Panc1 (cell line): ENCODE results near the gene RHBDL3. TPM values are rescaled to one million over a fixed set of nuclear protein-coding genes. Genes with fewer than 3 reads are reported as not detected.

Experiments
- ATAC-seq: fragments of 200-7000 bp; cut with Tn5 transposase; 2 replicates; pipeline ENCODE4 v1.9.1; 2020; ENCODE audit warnings: mild to moderate bottlenecking, moderate library complexity
- BruUV-seq: library from RNA; stranded (reverse); fragments of 400-500 nt; replicated peaks from 2 replicates; lab custom pipeline; 2021; lab: Mats Ljungman, UMichigan
- CTCF ChIA-PET: fragments of 300-600 bp; sonication (Branson Sonifier 250); formaldehyde crosslinking; loops from one replicate; lab custom pipeline; 2022; ENCODE audit warnings: antibody characterized with exemption; lab: Charles Lee
- POLR2A ChIA-PET: fragments of 300-600 bp; sonication (Branson Sonifier 250); formaldehyde crosslinking; loops from one replicate; lab custom pipeline; 2022; ENCODE audit warnings: antibody characterized with exemption; lab: Charles Lee
- DNase-seq: peaks from one replicate; pipeline ENCODE4 v3.0.0-alpha.2; 2010; ENCODE audit warnings: low read depth, low spot score
- H3K27ac ChIP-seq: 2 replicates; pipeline ENCODE4 v1.5.1; 2011; ENCODE audit warnings: mild to moderate bottlenecking, low read length, inconsistent platforms
- H3K27me3 ChIP-seq: fragments of 200-500 bp; sonication (Bioruptor generic); 2 replicates; pipeline ENCODE4 v1.6.0; 2014; ENCODE audit warnings: low read length, inconsistent platforms; ENCODE audit not compliant: control insufficient read depth, insufficient read depth
- H3K36me3 ChIP-seq: fragments of 200-500 bp; sonication (Bioruptor generic); 2 replicates; pipeline ENCODE4 v1.5.1; 2014; ENCODE audit warnings: inconsistent platforms, mild to moderate bottlenecking, low read length, moderate library complexity; ENCODE audit not compliant: control insufficient read depth, insufficient read depth
- H3K4me1 ChIP-seq: 2 replicates; pipeline ENCODE4 v1.5.1; 2011; ENCODE audit warnings: inconsistent platforms, mild to moderate bottlenecking, low read length, moderate library complexity; ENCODE audit not compliant: control insufficient read depth, insufficient read depth
- H3K4me3 ChIP-seq, 2 experiments: 2 replicates each; pipeline ENCODE4 v1.5.1; 2011 to 2012; ENCODE audit warnings: low read depth in 2 of 2, low read length in 2 of 2, mild to moderate bottlenecking in 2 of 2, inconsistent platforms in 1 of 2, moderate library complexity in 1 of 2
- H3K9me3 ChIP-seq: fragments of 200-500 bp; sonication (Bioruptor generic); 2 replicates; pipeline ENCODE4 v1.5.1; 2014; ENCODE audit warnings: low read depth, mild to moderate bottlenecking, inconsistent platforms, low read length, moderate library complexity; ENCODE audit not compliant: control insufficient read depth, insufficient read depth
- CTCF ChIP-seq: fragments of 450-650 bp; IDR thresholded peaks from 2 replicates; pipeline ENCODE4 v1.5.1; 2017; ENCODE audit warnings: mild to moderate bottlenecking
- POLR2AphosphoS5 ChIP-seq: IDR thresholded peaks from 2 replicates; pipeline ENCODE4 v1.6.1; 2012; ENCODE audit warnings: mild to moderate bottlenecking, low read depth, low read length, moderate library complexity
- REST ChIP-seq, 2 experiments: IDR thresholded peaks; 2 replicates each; pipeline ENCODE4 v1.6.1; 2011 to 2012; ENCODE audit warnings: low read depth in 2 of 2, control low read depth in 1 of 2, low read length in 1 of 2, mild to moderate bottlenecking in 1 of 2, moderate library complexity in 1 of 2; ENCODE audit not compliant: insufficient read depth in 1 of 2
- SIN3A ChIP-seq: IDR thresholded peaks from 2 replicates; pipeline ENCODE4 v1.6.1; 2012; ENCODE audit warnings: low read depth, mild to moderate bottlenecking, low read length, moderate library complexity, borderline replicate concordance; ENCODE audit not compliant: insufficient read depth
- TCF7L2 ChIP-seq: IDR thresholded peaks from 2 replicates; pipeline ENCODE4 v1.6.1; 2011; ENCODE audit warnings: mild to moderate bottlenecking, low read depth, low read length, inconsistent platforms
- in situ Hi-C: cut with HindIII; loops from 2 replicates; pipeline ENCODE4 v1.10.0; 2016; ENCODE audit warnings: low sequenced_read_pairs, low pct_unique_long_range_greater_than_20kb
- intact Hi-C: fragments of 100-400 bp; cut with micrococcal nuclease; formaldehyde crosslinking; loops from one replicate; pipeline ENCODE4 v1.10.0; 2022; ENCODE audit not compliant: unreplicated experiment
- total RNA-seq: library from RNA; stranded (reverse); gene quantifications from one replicate; pipeline ENCODE4 v1.2.1, GENCODE V29; 2021; ENCODE audit not compliant: unreplicated experiment

Gene RHBDL3
- total RNA-seq, 1 experiment from 2014 or later: 3.2 TPM

- intact Hi-C loops (no loop called here), in situ Hi-C loops (no loop called here)
Measured at GRCh38 chr17:32289471-32290070, 23.9 kb downstream of the RHBDL3 start.

GRCh38 chr17:32292094-32292493 is 26.5 kb downstream of the RHBDL3 start:
- H3K27me3 ChIP-seq: no peaks in the 10 kb centered on the region
- H3K9me3 ChIP-seq: no peaks in the 10 kb centered on the region
- H3K4me3 ChIP-seq: no peak overlapping the region
- DNase-seq (no peak), ATAC-seq (no peak)
- intact Hi-C loops (no loop called here), in situ Hi-C loops (no loop called here)
- H3K27ac ChIP-seq: no peak overlapping the region
- ChIA-PET POLR2A (no interaction called here), CTCF (no interaction called here)
- H3K4me1 ChIP-seq: no peaks in the 10 kb centered on the region
- BruUV-seq: no TSS peak
- TF ChIP-seq CTCF (no peak), POLR2AphosphoS5 (no peak), TCF7L2 (no peak), REST (IDR thresholded peaks at IDR 0.05; ENCODE audit: insufficient read depth in 1 of 2, low read depth in 2 of 2, low read length in 1 of 2) (no peak), SIN3A (no peak)
- no peaks in the 10 kb centered on the region for H3K36me3 ChIP-seq

More at GRCh38 chr17:32289471-32290070, 23.9 kb downstream of the RHBDL3 start:
- no peaks in the 10 kb centered on the region for H3K4me1 ChIP-seq
- no TSS peak for BruUV-seq
- ATAC-seq (no peak), DNase-seq (no peak)
- no peak for TF ChIP-seq CTCF
- no peak for TF ChIP-seq TCF7L2
- TF ChIP-seq SIN3A: no peak
- no peak for TF ChIP-seq POLR2AphosphoS5
- TF ChIP-seq REST (IDR thresholded peaks at IDR 0.05; ENCODE audit: insufficient read depth in 1 of 2, low read depth in 2 of 2, low read length in 1 of 2): no peak
- H3K4me3 ChIP-seq: no peak overlapping the region
- H3K27ac ChIP-seq: no peak overlapping the region
- CTCF ChIA-PET: no interaction called here
- H3K36me3 ChIP-seq: no peaks in the 10 kb centered on the region
- H3K9me3 ChIP-seq: no peaks in the 10 kb centered on the region
- POLR2A ChIA-PET: no interaction called here
- H3K27me3 ChIP-seq: no peaks in the 10 kb centered on the region
